Middle frontal gyrus (tissue), 1 donor: ENCODE measurements around the gene DMC1.
A peak's percentile ranks its signal among the peaks of the same experiment; 100 is the strongest.
"Not testable (repeated sequence)": the region's sequence is repeated elsewhere in the genome, so short reads cannot be mapped to it uniquely, and the experiment has no call there.

Experiments used
- DNase-seq: peaks from one replicate; pipeline ENCODE4 v3.0.0-alpha.2; 2015; ENCODE audit warnings: low spot score; ENCODE audit errors: extremely low spot score

The DMC1 gene

GRCh38 chr22:38569972-38570778 lies at the start of gene DMC1:
TSS of gene DMC1 (minus strand) at chr22:38570183. CDS start at chr22:38568256, 1,927 bp downstream.
- DNase-seq = no peak

- no peak for DNase-seq
Measured at GRCh38 chr22:38618682-38619081, 48.7 kb upstream of the DMC1 start.

- DNase-seq = no peak
Measured at GRCh38 chr22:38618258-38618657, 48.3 kb upstream of the DMC1 start.

GRCh38 chr22:38615064-38615405 lies 45.1 kb upstream of the DMC1 start:
- DNase-seq = not testable (repeated sequence)

- no peak for DNase-seq
Measured at GRCh38 chr22:38614332-38615063, 44.5 kb upstream of the DMC1 start.

- DNase-seq = no peak
Measured at GRCh38 chr22:38613588-38613987, 43.6 kb upstream of the DMC1 start.

GRCh38 chr22:38612217-38613006 lies 42.4 kb upstream of the DMC1 start:
- DNase-seq = no peak

- DNase-seq = no peak
Measured at GRCh38 chr22:38611559-38611958, 41.6 kb upstream of the DMC1 start.

- DNase-seq = no peak
Measured at GRCh38 chr22:38610234-38610633, 40.3 kb upstream of the DMC1 start.

- DNase-seq = peak; percentile 27
Measured at GRCh38 chr22:38608992-38609750, 39.2 kb upstream of the DMC1 start.

GRCh38 chr22:38607680-38608079 lies 37.7 kb upstream of the DMC1 start:
- DNase-seq = no peak

GRCh38 chr22:38602166-38602565 lies 32.2 kb upstream of the DMC1 start:
- DNase-seq = no peak

- DNase-seq = no peak
Measured at GRCh38 chr22:38601221-38601764, 31.3 kb upstream of the DMC1 start.

- no peak for DNase-seq
Measured at GRCh38 chr22:38599466-38599865, 29.5 kb upstream of the DMC1 start.

GRCh38 chr22:38582923-38583322 lies 12.9 kb upstream of the DMC1 start:
- DNase-seq = not testable (repeated sequence)

- no peak for DNase-seq
Measured at GRCh38 chr22:38578505-38578904, 8.5 kb upstream of the DMC1 start.

- peak; percentile 57 for DNase-seq
Measured at GRCh38 chr22:38572065-38572464, 2.1 kb upstream of the DMC1 start.

- peak; percentile 70 for DNase-seq
Measured at GRCh38 chr22:38570779-38571364, 889 bp upstream of the DMC1 start.

GRCh38 chr22:38569181-38569971 lies 607 bp downstream of the DMC1 start:
- DNase-seq = no peak
